ENCODE results near the gene LARGE1.

The LARGE1 gene

DNA sequence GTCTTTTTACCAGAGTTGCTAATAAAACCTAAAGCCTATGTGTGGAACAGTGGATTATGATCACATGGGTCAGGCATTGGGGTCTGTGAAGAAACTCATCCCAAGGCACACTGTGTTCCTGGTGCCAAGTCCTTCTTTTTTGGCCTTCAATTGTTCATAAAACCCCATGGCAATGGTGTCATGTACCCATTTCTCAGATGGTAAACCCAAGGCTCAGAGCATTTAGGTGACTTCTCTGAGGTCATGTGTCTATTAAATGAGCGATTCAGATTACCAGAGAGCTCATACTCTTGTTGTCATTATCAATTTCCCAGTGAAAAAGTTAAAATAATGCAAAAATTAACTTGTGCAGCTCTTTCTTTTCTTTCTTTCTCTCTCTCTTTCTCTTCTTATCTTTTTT, 589.3 kb downstream of the LARGE1 start:
- no peak for DNase-seq

DNA sequence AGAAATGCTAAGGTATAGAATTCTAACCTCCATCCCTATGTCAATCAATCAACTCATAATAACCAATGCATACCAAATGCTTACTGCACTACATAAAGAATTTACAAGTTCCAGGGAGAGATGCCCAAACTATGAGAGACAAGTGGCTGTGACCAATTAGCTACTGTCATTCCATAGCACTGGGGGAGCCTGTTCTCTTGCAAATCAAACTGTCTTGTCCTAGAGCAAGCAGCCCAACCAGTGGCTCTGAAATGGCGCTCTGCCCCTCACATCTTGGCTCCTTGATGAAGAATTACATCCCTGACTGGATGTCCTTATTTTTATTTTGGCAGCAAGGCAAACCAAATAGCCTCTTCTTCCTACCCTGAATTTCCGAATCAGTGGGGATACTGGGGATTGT, 589.7 kb downstream of the LARGE1 start:
- no peak for DNase-seq

DNA sequence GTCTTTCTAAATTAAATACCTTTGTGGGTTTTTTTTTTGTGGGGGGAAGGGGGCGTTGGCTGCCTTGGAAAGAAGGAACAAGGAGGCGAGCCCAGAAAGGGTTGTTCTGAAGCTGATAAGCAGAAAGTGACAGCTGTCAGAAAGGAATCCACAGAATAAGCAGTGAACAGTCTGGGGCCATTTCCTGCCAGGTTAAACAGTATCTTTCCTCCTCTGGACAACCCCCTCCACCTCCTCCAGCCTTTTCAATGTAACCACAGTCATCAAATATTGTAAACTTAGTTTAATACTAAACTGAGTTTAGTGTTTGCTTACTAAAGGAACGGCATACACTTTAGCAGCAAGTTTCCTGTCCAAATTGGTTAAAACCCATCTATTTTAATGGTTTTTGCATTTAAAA, 590.9 kb downstream of the LARGE1 start:
- no peak for DNase-seq

DNA sequence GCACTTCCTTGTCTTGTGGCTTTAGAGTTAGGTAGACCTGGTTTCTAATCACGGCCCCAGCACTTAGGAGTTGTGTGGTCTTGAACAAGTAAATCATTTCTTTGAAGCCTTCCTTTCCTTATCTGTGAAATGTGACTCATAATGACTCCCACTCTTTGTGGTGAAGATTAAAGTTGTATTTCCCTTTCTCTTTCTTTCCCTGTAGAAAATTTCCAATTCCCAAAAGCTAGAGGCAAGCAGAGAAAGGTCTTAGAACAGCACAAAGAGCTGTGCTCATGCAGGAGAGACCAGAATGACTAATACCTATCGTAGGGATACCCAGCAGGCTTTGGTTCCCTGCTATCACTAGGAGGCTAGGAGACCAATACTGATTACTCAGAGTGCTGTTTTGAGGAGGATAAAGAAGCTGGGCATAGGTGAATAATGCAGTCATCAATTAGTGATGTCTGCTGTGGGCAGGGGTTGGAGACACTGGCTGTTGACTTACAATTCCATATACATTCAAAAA, 591.4 kb downstream of the LARGE1 start:
- DNase-seq, result no peak

DNA sequence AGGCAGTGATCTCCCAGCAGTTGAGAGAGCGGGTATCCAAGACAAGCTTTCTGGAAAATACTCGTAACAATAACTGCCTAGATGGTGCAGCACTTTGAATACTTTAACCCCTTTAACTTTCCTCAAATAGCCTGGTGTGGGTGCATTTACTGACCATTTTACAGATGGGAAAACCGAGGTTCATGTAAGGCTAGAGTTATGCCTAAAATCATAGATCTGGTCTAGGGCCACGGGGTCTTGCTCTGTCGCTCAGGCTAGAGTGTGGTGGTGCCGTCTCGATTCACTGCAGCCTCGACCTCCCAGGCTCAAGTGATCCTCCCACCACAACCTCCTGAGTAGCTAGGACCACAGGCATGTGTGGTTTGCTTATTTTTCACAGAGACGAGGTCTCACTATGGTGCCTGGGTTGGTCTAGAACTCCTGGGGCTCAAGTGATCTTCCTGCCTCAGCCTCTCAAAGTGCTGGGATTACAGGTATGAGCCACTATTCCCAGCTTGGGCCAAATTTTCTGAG, 592.9 kb downstream of the LARGE1 start:
- DNase-seq, result no peak

DNA sequence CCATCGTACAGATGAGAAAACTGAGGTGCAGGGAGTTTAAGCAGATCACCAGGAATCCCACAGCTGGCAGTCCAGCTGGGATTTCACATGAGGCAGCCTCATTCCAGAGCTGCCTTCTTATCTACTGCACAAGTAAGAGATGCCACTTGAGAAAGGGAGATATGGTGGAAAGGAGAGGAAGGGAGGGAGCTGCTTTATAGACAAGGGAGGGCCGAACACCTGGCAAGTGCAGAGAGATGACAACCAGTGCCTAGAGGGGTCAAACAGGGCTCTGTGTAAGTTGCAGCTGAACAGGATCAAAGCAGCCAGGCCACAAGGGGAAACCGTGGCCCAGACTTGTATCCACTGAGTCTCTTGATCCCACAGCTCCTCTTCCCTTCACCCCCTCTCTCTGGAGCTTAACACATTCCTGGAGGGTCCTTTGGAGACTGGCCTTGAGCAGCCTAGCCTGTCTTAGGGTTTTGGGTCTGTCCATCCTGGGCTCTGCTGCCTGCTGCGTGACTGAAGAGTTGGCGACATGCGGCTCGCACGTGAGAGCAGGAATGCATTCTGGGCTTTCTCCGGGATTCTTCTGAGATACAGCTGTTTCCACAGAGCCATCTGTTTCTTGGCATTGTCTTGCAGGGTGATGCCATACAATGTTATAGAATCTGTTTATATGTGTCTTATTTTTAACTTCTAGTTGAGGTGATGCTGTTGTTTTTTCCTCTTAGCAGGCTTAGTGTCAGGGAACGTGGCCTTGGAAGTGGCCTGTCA, 593.6 kb downstream of the LARGE1 start:
- DNase-seq, result no peak

DNA sequence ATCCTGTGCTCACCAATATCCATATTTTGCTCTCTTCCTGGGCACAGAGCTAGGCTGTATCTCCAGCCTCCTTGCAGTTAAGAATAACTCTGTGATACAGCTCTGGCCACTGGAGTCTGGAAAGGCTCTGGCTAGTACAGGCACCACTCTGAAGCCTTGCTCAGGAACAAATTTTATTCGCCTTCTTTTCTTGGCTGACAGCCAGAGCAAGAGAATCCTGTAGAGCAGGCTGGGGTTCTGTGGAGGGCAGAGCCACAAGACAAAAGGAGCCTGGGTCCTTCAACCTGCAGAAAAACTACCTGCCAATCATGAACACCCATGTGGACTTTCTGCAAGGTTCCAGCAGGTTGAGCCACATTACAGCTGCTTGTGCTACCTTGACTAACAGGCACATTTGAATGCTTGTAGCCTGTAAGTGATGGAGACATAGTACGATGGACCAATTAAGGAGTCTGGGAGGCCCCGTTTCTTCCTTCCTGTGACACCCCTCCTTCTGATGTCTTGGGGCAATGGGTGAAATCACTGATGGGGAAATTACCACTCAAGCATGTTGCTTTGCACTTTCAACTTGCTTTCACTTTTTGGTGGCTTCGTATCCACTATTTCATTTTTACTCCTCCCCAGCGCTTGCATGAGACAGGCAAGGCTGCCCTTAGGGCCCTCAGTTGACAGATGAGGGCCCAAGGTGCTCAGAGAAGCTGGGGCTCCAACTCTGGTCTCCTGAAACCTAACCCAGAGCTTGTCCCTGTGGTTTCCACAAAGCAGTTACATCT, 594.9 kb downstream of the LARGE1 start:
- no peak for DNase-seq

DNA sequence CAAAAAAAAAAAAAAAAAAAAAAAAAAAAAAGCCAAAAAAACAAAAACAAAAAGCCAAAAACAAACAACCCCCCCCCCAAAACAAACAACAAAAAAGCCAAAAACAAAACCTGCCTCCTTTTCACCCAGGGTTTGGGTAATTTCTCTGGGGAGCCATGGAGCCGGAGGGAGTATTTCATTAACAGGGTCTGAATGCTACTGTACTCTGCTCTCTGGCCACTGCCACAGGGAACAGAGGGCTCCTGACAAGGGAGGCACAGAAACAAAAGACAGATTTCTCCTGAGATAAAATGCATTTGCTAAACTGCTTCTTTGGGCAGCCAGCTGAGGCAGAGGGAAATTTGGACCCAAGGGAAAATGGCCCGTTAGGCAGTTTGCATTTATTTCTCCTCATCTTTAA, 596.0 kb downstream of the LARGE1 start:
- no peak for DNase-seq

DNA sequence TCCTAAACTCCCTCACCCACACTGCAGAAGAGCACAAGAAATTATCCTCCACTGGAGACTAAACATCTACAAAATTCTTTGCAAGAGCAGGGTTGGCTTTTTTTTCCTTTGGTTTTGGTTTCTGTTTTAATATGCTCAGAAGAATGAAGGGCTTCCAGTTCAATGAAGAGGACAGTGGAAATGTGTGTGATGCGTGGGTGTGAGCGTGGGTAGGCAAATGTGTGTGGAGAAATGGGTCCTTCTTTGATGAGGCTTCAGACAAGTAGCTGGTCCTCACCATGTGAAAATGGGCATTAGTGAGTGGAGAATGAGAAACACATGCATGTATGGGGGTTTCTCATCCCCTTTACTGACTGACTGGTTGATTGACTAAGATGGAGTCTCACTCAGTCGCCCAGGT, 598.8 kb downstream of the LARGE1 start:
- no peak for DNase-seq

DNA sequence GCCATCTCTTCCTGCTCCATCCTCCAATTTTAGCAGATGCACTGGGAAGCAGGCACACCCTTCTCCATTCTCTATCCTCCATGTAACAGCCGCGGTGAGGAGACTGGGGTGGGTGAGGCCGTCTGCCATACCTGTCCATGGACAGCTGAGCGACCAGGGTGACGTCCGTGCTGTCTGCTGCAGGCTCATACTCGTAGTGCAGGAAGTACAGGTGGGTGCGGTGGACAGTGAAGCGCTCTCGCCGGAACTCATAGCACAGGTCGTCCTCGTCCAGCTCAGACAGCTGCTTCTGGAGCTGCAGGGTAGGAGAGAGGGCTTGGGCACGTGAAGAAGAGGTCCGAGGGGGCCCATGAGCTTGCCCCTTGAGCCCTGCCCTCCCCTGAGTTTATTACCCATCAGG, 604.3 kb downstream of the LARGE1 start:
- DNase-seq, result no peak

DNA sequence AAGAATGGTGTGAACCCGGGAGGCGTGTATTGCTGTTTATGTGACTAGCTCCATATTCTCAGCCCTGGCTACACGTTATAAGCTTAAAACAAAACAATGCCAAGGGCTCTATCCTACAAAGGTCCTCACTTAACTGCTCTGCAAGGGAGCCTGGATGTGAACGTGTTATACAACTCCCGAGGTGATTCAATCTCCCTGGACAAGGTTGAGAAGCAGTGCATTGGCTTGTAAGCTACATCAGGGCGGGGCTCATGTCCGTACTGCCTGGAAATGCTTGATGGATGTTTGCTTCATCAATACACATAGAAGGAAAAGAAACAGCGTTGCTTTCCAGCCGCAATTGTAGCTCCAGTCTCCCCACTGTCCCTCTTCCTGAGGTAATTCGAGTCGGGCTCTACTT, 605.2 kb downstream of the LARGE1 start:
- no peak for DNase-seq

DNA sequence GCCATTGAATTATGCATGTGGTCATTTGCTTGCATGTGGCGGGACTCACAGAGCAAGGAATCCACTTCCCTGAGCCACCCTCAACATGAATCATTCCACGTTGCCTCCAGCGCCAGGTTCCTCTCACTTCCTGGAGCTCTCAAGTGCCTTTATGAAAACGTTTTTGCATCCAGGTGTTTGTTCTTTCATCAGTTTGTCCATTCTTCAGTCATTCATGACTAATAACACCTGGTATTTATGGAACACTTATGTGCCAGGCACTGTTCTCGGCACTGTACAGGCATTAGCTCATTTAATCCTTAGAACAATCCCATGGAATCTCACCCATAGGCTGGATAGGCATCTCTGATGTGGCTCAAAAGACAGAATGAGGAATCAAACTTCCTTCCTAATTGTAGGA, 606.0 kb downstream of the LARGE1 start:
- DNase-seq, result no peak

DNA sequence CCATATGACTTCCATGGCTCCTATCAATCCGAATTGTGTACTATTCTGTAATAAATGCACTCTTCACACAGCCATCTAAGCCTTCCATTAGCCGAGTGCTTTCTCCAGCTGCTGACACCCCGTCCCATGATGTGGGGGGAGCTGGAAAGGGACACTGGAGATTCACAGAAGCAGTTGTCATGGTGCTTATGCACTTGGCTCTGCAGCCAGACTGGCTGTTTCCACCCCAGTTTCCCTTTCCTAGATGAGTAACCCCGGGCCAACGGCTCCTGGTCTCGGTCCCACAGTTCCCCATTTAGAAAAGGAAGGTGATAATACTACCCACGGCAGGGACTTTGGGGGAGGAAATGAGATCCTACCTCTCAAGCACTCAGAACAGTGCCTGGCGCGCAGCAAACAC, 617.2 kb downstream of the LARGE1 start:
- no peak for DNase-seq

DNA sequence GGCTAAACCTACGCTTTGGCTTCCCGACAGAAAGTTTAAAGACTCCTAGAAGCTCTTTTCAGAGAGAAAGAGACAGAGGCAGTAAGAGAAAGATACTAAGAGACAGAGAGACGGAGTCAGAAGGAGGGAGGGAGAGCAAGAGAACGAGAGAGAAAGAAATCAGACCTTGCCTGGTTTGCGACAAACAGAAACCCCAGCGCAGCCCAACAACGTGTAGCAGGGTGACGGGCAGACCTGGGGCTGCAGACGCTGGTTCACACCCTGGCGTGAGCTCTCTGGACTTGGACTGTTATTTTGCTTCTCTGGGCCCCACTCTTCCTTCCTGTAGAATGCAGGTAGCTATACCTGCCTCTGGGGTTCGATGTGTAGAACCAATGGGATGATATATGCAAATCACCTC, 617.7 kb downstream of the LARGE1 start:
- no peak for DNase-seq

DNA sequence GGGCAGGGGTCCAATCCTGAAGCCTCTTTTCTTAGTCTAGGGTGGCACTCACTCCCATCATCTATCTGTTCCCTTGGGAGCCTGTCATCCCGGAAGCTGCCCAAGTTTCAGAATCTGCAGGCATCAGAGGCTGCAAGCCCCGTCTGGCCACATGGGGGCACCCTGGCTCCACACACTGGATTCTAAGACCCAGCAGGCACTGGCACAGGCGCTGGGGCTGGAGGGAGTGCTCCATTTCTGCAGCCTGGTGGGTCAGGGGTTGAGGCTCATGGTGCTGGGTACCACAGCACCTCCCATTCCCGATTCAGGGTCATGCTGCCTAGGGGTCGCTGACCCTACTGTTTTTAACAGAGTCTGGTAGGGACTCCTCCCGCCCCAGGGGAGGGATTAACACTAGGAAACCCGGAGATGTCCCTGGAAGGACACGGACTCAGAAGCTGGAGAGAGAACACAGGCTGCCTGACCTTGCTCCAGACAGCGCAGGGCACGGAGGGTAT, 618.2 kb downstream of the LARGE1 start:
- DNase-seq, result peak; percentile 13

DNA sequence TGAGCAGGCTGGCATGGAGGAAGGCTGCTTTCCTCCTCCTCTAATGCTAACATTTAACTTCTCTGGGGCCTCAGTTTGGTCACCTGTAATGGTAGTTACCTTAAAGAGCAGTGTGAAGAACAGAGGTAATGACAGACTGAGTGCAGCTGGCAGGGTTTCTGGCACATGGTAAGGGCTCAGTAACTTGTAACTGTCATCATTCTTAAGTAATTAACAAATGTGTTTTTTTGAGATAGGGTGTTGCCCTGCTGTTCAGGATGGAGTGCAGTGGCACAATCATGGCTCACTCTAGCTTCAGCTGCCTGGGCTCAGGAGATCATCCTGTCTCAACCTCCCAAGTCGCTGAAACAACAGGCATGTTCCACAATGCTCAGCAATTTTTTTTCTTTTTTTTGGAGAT, 620.1 kb downstream of the LARGE1 start:
- no peak for DNase-seq

DNA sequence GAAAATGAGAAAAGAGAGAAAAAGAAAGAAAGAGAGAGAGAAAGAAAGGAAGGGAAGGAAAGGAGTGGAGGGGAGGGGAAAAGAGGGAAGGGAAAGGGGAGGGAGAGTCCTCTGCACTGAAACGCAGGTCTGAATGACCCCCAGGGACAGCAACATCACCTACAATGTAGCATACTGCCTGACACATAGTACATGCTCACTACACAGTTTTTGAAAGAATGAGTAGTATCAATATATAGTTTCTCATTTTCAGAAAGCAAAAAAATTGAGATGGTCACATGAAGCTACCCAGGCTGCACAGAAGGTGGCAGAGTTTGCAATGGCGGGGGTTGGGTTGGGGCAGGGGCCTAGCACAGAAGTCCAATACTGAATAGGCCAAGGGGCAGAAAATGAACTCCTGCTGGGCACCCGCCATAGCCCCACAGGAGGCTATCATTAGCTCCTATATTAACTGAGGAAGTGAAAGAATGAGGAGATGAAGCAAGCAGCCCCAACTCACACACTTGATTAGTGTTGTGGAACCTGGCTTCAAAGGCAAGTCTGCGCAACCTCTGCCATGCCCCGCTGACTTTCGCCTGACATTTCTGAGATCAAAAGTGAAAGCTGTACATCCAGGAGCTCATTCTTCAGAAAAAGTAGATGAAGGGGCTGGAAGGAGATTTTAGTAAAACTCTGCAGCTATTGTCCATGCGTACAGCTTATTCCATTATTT, 620.9 kb downstream of the LARGE1 start:
- no peak for DNase-seq

DNA sequence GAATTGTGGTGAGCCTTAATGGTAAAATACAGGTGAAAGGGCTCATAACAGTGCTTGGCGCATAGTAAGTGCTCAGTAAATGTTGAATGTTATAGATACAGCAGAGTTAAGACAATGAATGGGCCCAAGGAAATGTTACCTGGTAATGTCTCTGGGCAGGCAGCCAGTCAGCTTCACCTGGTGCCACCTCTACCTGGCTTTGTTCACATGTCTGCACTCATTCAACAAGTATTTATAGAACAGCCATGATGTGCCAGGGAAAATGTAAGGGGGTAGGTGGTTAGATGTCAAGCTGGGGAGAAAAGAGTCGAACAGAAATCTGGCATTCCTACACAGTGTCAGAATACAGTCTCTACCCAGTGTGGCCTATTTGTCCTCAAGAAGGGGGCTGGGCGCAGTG, 623.3 kb downstream of the LARGE1 start:
- DNase-seq, result no peak

DNA sequence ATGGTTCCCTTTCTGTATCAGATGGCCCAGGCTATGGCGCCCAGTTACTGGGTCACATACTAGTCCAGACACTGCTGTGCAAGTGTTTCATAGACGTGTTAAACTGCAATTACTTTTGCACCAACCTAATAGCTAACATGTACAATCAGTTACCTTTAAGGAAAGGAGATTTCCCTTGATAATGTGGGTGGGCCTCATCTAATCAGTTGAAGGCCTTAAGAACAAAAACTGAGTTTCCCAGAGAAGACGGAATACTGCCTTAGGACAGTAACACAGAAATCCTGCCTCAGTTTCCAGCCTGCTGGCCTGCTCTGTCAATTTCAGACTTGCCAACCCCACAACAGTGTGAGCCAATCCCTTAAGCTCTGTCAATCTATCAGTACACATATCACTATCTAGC, 632.2 kb downstream of the LARGE1 start:
- no peak for DNase-seq

DNA sequence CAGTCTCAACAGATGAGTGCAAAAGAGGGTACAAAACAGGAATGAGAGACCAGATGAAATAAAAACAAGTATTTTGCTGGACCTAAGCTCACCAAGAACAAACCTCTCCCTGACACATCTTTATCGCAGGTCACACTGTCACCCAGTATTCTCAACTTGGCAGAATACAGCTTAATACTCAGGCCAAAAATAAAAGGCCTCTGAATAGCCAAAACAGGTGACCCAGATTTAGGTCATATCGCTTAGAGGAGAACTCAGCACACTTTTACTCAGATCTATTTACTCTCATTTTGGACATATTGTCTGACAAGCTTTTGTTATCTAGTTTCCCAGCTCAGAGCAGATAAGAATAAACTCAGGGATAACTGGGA, 645.2 kb downstream of the LARGE1 start:
- no peak for DNase-seq

DNA sequence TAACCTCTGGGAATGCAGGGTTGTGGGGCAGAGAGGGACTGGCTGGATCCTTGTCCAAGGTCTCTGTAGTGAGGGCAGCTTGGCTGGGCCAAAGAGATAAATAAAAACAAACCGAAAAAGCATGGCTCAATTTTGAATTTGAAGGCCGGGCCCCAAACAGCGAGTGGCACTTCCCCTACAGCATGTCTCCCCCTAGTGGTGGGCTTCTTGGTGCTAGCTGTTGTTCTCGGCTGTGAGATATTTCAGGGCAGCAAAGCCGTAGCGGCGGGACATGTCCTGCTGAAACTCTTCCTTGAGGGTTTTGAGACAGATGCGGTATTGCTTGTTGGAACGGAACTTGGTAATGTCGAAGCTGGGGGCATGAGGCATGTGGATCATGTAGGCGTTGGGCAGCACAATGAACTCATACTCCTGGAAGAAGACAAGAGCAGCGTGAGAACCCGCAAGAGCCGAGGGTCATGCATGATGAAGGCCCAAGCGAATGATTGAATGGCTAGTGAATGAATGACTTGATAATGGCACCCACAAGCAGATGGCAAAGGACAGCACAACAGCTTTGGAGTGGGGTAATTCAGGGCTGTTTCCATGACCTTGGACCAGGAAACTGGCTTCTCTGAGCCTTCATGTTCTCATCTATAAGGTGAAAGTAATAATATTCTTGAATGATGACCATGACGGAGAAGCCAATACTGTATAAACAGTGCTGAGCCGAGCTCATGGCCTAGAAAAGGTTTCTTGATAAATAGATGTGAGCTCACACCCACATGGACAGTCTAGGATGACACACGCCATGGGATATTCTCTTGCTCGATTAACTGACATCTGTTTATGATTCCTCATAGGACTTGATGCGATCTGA, 645.8 kb downstream of the LARGE1 start:
- DNase-seq, result no peak

DNA sequence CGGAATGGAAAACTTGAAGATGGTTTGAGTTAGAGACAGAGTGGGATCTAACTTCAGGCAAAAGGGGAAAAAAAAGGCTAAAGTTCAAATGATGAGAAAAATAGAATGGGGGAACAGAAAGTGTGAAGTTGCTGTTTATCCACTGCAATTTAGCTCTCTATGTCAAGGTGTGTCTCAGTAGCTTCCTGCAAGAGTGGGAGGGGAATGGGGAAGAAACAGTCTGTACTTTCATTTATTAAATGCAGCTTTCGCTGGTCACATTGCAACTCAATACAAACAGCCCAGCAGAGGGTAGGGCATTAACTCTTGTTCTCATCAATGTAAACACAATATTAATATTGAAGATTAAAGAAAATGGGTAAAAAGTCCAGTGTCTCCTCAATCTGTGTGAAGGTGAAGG, 647.4 kb downstream of the LARGE1 start:
- no peak for DNase-seq
